GM19397 (cell line): Measurements from ENCODE around the gene LCAT.

Experiments used
- ATAC-seq: cut with Tn5 transposase; IDR thresholded peaks from one replicate; pipeline ENCODE4 v1.9.1; 2021; ENCODE audit warnings: mild to moderate bottlenecking, moderate library complexity; ENCODE audit not compliant: unreplicated experiment

The LCAT gene

DNA sequence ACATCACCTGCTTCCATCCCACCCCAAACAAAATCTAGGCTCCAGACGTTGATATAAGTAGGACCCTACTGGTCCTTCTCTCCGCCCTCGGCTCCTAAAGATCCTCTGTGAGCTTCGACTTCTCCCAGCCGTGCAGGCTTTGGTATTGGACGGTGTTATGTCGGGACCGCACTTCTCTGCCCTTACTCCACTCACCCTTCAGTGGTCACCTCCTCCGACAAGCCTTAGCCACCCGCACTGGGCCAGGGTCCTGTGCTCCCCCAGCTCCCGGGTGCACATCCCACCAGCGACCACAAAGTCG lies 8.9 kb downstream of the LCAT start:
- ATAC-seq, result no peak

DNA sequence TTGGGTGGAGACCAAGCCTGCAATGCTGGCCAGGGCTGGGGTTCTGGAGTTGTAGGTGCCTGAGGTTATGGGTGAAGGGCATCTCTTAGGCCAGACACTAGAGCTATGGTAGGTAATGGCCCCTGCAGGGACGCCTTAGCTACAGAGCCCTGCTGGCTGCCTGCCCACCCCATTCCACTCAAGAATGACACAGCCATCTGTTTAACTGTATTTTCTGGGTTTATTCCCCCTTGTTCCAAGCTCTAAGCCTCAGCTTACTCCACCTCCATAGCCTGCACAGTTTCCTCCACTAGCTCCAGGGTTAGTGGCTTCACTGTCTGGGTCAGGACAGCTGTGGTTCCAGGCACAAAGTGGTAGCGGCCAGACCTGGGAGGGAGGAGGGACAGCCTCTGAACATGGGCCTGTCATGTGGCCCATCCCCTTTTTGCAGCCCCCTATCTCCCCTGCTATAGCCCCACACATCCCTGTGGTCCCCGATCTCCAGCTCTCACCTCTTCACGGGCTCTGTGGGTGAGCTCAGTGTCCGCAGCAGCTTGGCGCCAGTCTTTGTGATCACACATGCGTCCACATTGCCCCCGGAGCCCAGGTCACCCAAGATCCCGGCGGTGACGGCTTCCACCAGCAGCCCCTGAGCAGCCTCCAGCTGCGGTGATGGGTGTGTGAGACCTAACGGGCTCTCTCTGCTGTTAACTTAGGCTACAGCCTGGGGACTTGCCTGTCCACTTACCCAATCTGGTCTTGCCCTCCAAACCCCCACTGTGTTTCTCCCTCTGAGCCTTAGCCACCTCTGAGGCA lies 9.4 kb downstream of the LCAT start:
- ATAC-seq, result no peak

DNA sequence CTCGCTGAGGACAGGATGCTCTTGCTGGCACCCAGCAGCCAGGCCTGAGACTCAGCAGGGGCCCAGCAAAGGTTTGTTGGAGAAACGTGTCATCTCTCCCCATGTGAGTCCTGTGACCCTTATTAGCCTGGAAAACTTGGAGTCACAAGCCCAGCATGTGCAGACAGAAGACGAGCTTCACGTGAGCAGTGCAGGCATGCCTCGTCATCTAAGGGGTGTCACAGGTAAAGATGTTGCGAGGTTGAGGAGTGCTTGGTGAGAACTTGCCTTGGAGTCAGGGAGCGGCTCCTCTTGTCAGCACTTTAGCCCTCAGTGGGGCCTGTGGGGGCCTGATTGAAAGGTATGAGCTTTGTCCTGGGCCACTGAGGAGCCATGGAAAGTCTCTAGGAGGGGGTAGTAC lies 10.1 kb downstream of the LCAT start:
- no peak for ATAC-seq

DNA sequence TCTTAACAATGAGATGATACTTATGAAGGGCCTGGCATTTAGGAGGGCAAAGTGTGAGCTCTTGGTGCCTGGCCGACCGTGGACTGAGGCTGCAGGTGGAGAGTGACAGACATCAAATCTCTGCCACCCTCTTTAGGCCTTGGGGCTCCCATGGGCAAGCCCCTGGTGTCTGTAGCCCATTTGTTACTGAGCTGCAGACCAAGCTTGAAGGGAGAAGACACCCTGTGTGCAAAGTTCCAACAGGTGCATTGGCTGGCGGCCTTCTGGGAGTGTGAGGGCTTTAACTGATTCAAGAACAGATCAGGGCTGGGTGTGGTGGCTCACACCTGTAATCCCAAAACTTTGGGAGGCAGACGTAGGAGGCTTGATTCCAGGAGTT lies 11.5 kb downstream of the LCAT start:
- ATAC-seq, result no peak

DNA sequence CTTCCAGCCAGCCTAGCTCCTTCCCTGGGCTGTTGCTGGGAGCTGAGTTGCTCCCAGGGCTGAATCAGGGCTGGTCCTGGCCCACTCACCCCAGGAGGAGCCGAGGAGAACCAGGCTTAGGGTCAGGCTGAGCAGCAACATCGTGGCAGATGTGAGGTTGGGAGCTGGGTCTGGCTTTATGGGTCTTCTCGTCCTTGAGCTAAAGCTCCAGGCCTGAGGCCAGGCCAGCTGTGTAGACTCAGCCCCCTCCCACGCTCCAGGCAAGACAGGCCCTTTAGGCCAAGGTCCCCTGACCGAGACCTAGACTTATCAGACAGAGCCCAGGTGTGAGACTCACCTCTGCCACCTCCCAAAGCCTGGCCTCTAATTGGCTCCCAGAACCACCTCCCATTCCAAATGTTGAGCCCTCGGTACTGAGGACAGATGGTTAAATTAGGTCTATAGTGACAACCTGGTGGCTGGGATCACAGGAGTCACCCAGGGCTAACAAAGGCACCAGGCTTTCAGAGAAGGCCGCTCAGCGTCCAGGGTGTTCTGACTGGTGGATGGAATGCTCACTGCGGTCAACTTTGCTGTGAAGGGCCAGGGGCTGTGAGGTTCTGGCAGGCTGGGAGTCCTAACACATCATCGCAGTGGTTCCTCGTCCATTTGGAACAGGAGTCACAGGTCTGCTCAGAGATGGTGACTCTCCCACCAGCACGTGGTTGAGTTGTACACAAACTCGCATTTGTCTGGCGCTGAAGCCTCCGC lies 12.0 kb downstream of the LCAT start, which contains the start of gene CTRL:
TSS of gene CTRL (minus strand) at position 151 of the 750 bp plus-strand sequence. CDS start at position 141, 10 bp downstream.
- ATAC-seq, result no peak

DNA sequence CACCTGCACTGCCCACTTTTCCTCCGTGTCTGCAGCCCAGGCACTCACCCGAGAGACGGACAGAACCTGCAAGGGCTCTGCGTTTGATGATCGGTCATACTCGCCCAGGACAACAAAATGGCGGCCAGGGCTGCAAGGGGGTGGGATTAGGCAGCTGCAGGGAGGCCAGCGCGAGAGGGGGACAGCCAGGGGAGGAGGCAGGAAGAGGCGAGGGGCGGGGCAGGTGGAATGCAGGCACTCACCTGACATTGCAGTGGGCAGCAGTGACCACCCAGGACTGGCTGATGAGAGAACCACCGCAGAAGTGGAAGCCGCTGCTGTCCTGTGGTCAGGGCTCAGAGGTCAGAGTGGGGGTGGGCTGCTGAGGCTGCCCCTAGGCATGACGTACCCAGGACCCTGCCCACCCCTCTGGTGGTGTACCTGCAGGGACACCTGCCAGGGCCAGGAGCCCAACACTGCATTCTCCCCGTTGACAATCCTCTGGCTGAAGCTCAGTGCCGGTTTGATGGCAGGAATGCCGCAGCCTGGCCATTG lies 13.2 kb downstream of the LCAT start:
- no peak for ATAC-seq

DNA sequence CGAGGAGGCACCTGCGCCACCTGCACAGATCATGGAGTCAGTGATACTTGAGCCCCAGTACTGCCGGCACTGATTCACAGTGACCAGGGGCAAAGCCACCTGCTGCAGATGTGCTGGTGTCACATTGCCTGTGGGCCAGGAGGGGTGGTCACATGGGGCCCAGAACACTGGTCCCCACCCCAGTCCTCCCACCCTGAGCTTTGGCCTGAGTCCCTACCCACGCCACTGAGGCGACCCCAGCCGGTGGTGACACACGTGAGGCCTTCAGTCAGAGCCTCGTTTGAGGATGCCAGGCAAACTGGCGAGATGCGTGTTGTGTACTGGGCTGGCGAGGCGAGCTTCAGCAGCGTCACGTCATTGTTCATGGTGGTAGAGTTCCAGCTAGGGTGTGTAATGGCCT lies 13.7 kb downstream of the LCAT start:
- ATAC-seq, result no peak

DNA sequence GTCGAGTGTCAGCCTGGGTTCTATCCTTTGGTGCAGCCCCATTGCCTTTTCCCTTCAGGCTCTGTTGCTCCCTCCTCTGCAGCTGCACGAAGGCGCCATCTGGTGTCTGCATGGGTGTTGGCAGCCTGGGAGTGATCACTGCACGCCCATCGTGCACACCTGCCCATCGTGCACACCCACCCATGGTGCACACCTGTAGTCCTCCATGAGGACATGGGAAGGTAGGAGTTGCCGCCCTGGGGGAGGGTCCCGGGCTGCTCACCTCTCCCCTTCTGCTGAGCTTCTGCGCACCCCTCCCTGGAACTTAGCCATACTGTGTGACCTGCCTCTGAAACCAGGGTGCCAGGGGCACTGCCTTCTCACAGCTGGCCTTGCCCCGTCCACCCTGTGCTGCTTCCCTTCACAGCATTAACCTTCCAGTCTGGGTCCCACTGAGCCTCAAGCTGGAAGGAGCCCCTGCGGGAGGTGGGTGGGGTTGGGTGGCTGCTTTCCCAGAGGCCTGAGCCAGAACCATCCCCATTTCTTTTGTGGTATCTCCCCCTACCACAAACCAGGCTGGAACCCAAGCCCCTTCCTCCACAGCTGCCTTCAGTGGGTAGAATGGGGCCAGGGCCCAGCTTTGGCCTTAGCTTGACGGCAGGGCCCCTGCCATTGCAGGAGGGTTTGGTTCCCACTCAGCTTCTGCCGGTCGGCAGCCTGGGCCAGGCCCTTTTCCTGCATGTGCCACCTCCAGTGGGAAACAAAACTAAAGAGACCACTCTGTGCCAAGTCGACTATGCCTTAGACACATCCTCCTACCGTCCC lies 15.2 kb downstream of the LCAT start:
- no peak for ATAC-seq

DNA sequence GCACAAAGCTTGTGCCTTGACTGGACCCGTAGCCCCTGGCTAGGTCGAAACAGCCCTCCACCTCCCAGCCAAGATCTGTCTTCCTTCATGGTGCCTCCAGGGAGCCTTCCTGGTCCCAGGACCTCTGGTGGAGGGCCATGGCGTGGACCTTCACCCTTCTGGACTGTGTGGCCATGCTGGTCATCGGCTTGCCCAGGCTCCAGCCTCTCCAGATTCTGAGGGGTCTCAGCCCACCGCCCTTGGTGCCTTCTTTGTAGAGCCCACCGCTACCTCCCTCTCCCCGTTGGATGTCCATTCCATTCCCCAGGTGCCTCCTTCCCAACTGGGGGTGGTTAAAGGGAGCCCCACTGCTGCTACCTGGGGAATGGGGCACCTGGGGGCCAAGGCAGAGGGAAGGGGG lies 15.8 kb downstream of the LCAT start:
- ATAC-seq, result no peak

DNA sequence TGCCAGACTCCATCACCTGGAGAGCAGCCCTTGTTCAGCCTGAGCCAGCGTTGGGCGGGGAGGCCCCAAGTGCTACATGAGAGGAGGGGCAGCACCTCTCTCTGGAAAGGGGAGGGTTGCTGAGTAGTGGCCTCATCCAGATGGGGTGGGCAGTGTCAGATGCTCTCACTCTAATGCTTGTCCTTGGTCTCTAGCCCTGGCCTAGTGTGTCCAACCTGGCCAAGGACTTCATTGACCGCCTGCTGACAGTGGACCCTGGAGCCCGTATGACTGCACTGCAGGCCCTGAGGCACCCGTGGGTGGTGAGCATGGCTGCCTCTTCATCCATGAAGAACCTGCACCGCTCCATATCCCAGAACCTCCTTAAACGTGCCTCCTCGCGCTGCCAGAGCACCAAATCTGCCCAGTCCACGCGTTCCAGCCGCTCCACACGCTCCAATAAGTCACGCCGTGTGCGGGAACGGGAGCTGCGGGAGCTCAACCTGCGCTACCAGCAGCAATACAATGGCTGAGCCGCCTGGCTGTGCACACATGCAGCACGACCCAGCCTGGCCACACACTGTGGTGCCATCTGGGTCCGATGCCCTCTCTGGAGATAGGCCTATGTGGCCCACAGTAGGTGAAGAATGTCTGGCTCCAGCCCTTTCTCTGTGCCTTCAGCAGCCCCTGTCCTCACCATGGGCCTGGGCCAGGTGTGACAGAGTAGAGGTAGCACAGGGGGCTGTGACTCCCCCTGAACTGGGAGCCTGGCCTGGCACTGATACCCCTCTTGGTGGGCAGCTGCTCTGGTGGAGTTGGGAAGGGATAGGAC lies 16.6 kb downstream of the LCAT start:
- ATAC-seq, result no peak

DNA sequence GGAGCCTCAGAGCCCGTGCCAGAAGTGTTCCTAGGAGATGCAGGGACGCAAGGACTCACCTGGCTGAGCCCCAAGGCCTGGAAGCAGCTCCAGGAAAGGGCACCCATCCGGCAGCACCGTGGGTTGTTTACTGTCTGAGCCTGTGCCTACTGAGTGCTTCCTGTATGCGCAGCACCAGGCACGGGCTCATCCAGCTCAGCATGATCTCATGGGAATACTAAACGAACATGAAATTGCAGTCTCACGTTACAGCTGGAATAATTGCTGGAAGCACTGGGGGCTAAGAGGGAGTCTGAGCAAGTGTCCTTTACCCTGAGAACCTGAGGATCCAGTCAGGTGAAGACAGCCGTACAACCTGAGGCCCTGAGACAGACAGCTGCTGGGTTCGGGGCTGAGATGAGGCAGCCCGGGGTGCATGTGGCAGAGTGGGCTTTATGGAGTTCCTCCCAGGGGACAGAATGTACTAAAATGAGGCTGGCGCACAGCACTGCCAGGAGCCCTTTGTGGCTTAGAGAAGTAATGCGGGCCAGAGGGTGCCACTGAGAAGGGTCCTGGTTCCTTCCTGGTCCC lies 17.7 kb downstream of the LCAT start:
- no peak for ATAC-seq

DNA sequence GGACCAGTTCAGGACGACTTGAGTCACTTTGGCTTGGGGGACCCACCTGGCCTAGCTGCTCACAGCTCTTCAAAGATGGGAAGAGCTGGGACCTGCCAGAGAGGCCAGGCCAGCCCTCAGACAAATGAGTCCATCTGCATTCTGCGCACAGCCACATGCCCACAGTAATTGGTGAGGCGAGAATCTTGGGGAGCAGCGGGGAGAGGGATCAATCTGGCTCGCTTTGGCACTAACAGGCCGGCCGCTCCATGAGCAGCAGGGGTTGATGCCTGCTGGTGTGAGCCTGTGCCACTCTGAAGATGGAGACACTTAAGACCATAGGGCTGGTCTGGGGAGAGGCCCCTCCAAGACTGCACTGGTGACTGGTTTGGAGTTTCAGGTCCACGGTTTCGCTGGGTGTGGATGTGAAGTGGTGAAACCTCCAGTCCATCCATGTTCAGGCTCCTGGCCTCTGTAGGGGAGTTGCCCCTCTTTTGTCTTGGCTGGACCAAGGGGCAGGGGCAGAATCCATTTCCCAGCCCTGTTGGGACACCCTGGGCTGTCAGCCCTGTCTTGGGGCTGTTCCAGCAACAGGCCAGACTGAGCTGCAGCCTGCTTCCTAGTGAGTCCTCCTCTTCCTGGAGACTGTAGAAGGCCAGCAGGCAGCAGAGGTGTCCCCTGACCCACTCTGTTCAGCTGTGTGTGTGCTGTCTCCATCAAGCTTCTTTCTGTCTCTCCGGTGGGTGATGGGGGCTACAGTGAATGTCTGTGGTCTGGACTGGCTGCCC lies 19.6 kb downstream of the LCAT start:
- ATAC-seq, result no peak

DNA sequence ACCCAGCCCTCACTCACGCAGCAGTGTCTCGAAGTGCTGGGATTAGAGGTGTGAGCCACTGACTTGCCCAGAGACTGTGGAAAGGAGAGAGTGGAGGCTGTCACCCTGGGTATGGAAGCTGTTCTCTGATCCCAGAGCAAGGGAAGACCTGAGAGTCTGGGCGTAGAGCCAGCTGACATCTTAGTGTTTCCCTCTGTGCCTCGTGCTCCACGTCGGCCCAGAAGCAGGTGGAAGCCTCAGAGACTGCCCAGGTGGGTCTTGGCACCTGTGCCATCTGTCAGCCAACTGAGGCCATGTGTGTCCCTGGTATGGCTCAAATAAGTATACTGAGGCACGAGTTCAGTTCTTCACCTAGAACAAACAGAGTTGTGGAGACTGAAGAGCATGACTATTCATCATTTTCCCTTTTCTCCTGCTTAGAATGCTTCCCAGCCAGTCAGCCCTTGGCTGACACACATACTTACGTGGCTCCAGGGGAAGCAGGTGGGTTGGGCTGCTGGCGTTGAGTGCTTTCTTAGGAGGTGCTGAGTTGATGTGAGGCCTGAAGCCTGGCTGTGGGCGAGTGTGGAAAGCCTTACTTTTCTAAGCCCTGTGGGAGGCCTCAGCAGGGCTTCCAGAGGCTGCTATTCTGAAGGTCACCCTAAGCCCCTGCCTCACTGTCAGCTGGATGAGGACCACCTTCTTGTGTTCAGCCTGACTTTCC lies 20.4 kb downstream of the LCAT start:
- no peak for ATAC-seq

DNA sequence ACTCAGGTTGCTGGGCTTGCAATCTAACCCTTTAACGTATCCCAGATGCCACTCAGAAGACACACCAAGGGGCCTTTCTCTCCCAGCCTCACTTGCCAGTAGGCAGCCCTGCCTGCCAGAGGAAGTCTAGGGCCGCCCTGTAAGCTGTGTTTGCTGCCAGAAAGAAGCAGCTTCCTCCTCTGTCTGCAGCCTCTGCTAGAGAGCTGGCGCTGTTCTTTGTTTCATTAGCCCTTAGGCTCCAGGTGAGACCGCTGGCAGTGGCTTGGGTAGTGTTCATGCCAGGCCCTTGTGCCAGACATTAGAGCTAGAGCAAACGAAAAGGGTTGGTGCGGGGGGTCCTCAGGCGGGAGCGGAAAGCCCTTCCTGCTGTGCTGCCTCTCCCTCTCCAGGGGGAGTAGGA lies 21.2 kb downstream of the LCAT start:
- ATAC-seq, result no peak

DNA sequence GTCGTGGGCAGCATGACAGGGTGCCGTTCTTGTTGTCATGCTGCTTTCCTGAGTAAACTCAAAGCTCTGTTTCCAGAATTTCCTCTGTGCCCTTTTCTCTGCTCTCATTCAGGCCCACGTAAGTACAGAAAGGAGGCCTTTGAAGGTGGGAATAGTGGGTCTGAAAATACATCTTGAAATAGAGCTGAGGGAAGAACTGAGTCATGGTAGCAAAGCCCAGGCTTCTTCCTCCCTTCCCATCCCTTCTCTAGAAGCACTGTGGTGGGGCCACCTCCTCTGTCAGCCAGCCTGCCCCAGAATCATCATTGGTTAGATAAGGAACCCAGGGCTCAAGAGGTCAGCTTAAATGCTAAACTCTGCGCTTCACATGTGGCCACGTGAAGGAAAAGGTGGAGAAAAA lies 21.7 kb downstream of the LCAT start:
- no peak for ATAC-seq

DNA sequence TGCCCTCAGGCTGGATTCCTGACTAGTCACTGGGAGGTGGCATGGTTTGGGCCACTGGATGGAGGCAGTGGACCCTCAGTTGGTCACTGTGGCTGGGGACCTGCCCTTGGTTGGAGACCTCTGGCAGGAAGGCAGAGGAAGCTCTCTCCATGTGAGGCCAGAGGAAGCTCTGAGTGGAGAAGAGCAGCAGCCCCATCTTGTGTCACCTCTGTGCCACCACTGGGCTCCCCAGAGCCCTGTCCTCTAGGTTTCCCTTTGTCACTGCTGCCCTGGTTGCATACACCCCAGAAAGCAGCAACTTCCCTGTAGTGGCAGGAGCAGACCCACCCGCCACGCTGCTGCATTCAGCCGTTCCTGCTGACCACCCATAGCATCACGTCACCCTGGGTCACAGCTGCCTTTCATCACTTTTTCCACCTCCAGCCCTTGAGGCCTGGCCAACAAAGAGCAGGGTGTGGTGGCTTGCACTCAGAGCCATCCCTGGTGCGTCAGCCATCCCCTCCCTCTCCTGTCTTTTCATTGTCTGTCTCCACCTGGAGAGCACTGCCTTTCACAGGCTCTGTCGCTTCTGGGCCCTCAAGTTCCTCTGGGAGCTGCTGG lies 24.2 kb downstream of the LCAT start:
- ATAC-seq, result no peak

DNA sequence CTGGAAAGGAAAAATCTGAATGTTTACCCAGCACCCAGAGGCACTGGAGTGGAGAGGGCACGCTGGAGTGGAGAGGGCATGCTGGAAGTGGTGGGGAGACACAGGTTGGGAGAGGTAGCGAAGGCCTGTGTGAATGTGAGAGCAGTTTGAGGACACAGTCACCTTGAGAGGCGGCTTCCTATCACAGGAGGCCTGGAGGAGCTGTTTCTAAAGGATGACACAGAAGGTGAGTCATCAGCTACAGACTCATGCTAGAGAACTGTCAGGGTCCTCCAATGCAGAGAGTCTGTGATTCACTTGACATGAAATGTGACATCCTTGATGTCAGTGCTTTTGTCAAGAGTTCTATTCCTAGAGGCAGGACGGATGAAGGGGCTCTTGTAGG lies 26.1 kb downstream of the LCAT start:
- ATAC-seq, result no peak

DNA sequence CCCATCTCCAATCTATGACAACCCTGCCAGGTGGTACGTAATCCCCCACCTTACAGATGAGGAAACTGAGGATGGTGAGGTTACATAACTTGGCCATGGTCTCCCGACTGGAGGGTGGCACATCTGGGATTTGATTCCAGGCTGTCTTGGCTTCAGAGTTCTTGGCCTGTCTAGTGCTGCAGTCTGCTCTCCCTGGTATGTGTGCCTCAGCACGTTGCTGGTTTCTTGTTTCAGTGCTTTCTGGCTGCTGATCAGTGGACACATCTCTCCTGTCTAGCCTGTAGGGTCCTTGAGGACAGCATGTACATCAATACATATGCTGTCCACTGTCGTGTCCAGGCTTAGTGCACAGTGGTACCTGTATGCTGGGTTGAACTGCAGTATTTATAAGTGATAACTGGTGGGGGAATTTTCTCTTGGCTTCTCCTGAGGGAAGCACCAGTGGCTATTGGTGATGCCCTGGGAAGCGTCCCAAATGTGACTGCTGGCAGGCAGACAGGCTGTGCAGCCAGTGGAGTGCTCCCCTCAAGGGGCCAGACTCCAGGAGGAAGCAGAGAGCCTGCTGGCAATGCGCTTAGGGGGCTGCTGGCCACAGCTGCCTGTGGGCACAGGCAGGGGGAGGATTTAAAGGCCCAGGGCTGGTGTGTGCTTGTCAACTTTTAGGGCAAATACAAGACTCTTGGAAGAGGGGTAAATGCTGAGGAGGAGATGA lies 26.6 kb downstream of the LCAT start:
- no peak for ATAC-seq
